K562 (cell line): Measurements from ENCODE around the gene CLEC4F. TPM values are rescaled to one million over a fixed set of nuclear protein-coding genes. Genes with fewer than 3 reads are reported as not detected.
A peak's percentile ranks its signal among the peaks of the same experiment; 100 is the strongest.

Source experiments
- CBFA2T3 ChIP-seq: fragments of 450-650 bp; IDR thresholded peaks from 2 replicates; pipeline ENCODE4 v1.6.1; 2017
- CTBP1 ChIP-seq: fragments of 450-650 bp; IDR thresholded peaks from 2 replicates; pipeline ENCODE4 v1.6.1; 2016; ENCODE audit warnings: borderline replicate concordance
- GATAD2B ChIP-seq: fragments of 450-650 bp; IDR thresholded peaks from 2 replicates; pipeline ENCODE4 v1.6.1; 2017; ENCODE audit warnings: mild to moderate bottlenecking, borderline replicate concordance
- HDAC2 ChIP-seq: fragments of 450-650 bp; IDR thresholded peaks from 2 replicates; pipeline ENCODE4 v1.6.1; 2016; ENCODE audit warnings: mild to moderate bottlenecking
- HMBOX1 ChIP-seq: sonication (generic); IDR thresholded peaks from 2 replicates; pipeline ENCODE4 v1.6.1; 2016
- NEUROD1 ChIP-seq: fragments of 150-350 bp; IDR thresholded peaks from 2 replicates; pipeline ENCODE4 v1.6.1; 2014; ENCODE audit warnings: borderline replicate concordance, low read length, low read depth; ENCODE audit not compliant: partially characterized antibody
- PRPF4 ChIP-seq: fragments of 200-400 bp; formaldehyde crosslinking; IDR thresholded peaks from one replicate; pipeline ENCODE4 v1.6.1; 2017; ENCODE audit warnings: low read length, low read depth, mild to moderate bottlenecking; ENCODE audit not compliant: insufficient read depth, poor library complexity, severe bottlenecking
- PTBP1 ChIP-seq: fragments of 200-400 bp; formaldehyde crosslinking; IDR thresholded peaks from 2 replicates; pipeline ENCODE4 v1.6.1; 2017; ENCODE audit warnings: low read depth, low read length
- REST ChIP-seq, 2 experiments: fragments of 450-650 bp; formaldehyde crosslinking in 1 of 2; IDR thresholded peaks; 2 replicates each; pipeline versions ENCODE4 v1.4.0 to v1.6.1; 2014 to 2020; ENCODE audit warnings: mild to moderate bottlenecking in 2 of 2, borderline replicate concordance in 1 of 2, low read depth in 1 of 2
- SOX6 ChIP-seq: fragments of 450-650 bp; IDR thresholded peaks from 2 replicates; pipeline ENCODE4 v1.6.1; 2014; ENCODE audit warnings: mild to moderate bottlenecking
- TEAD4 ChIP-seq, 2 experiments: sonication (generic) in 1 of 2; formaldehyde crosslinking in 1 of 2; IDR thresholded peaks; 2 replicates each; pipeline versions ENCODE4 v1.6.1 to v1.8.0; 2012 to 2022; ENCODE audit warnings: borderline replicate concordance in 1 of 2, inconsistent platforms in 1 of 2, low read length in 1 of 2, mild to moderate bottlenecking in 1 of 2, missing genetic modification reagents in 1 of 2
- ZNF165 ChIP-seq: fragments of 250-450 bp; sonication (Bioruptor Pico); IDR thresholded peaks from 2 replicates; pipeline ENCODE4 v1.4.0; 2020; ENCODE audit warnings: borderline replicate concordance
- polyA plus RNA-seq, 8 experiments: library from polyadenylated mRNA; depleted of rRNA in 4 of 8; stranded (reverse) in 5 of 8; unstranded in 3 of 8; fragments of >200 nt; fragmentation: Nextera tagmentation in 2 of 8; fragmentation: Illumina TruSeq in 1 of 8; extraction: Ambion mirVana in 2 of 8; extraction: Trizol in 1 of 8; gene quantifications; 2 replicates each; pipeline versions ENCODE4 v1.2.1 to v1.2.3, GENCODE V29; 2011 to 2014; ENCODE audit warnings: inconsistent platforms in 1 of 8, missing spikeins in 1 of 8
- total RNA-seq, 7 experiments: library from RNA; depleted of rRNA in 6 of 7; stranded (reverse); fragments of >200 nt in 6 of 7; fragmentation: Illumina TruSeq in 2 of 7; extraction: Trizol in 2 of 7; gene quantifications; 2 replicates each; pipeline versions ENCODE4 v1.2.1 to v1.2.3, GENCODE V29; 2011 to 2021; ENCODE audit warnings: low replicate concordance in 1 of 7
- TF ChIP-seq, protein P1 (sequence below): fragments of 450-650 bp; IDR thresholded peaks from 2 replicates; pipeline ENCODE4 v1.6.1; 2018; ENCODE audit warnings: mild to moderate bottlenecking, low read depth; ENCODE audit not compliant: partially characterized antibody
- TF ChIP-seq, protein P2 (sequence below): IDR thresholded peaks from 2 replicates; pipeline ENCODE4 v1.6.1; 2012; ENCODE audit warnings: low read depth, low read length, improper control_type of control experiment, borderline replicate concordance

CLEC4F gene
- total and polyA plus RNA-seq, 9 of the 15 experiments (the other 6 are each of a cell fraction or from before 2014, with no cell fraction given): not detected

DNA sequence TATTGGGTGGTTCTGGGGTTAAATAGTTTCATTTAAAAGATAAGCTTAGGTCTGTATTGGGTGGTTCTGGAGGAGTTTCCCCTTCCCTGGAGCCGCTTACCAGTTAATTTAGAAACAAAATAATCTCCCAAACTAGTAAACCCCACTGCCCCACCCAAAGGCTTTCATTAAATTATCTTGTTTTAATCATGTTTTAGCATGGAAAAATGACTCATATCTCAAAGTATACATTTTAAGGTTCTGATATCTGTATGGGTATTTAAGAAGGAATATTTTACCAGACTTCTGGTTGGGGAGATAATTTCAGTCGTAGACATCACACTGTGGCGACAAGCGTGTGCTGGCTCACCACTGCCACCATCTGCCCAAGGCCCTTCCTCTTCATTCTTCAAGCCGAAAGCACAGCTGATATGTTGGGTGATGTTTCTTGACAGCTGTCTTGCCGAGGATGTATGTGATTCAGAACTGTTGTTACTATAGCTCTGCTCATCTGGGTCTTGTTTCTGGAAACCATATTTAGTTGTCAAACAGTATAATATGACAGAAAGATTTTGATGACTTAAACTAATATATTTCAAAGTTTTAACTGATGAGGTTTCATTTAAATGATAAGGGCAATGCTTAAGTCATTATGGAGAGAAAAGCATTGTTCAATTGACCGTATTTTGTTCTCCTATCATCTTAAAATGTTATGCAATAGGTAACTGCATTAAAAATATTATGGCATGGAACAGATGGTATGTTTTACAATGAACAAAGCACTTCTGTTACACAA lies 35.1 kb downstream of the CLEC4F start (continued):
- TF ChIP-seq TEAD4 (IDR thresholded peaks at IDR 0.05; ENCODE audit: low read length) (peak; percentile 64), TEAD4 (CRISPR knock-in tag; IDR thresholded peaks at IDR 0.05; ENCODE audit: borderline replicate concordance) (no peak), ZNF165 (CRISPR knock-in tag) (no peak), HDAC2 (peak; percentile 19; the same call in 1 of the 2 replicates), CBFA2T3 (peak; percentile 77), GATAD2B (peak; percentile 79; the same call in 1 of the 2 replicates), NEUROD1 (no peak), PTBP1 (no peak), HMBOX1 (peak; percentile 74), CTBP1 (peak; percentile 31; the same call in 1 of the 2 replicates), REST (IDR thresholded peaks at IDR 0.05; ENCODE audit: borderline replicate concordance) (peak; percentile 84), REST (CRISPR knock-in tag; IDR thresholded peaks at IDR 0.05; ENCODE audit: low read depth) (no peak), SOX6 (peak; percentile 22; the same call in 1 of the 2 replicates), PRPF4 (no peak)
- TF ChIP-seq, protein P1, sequence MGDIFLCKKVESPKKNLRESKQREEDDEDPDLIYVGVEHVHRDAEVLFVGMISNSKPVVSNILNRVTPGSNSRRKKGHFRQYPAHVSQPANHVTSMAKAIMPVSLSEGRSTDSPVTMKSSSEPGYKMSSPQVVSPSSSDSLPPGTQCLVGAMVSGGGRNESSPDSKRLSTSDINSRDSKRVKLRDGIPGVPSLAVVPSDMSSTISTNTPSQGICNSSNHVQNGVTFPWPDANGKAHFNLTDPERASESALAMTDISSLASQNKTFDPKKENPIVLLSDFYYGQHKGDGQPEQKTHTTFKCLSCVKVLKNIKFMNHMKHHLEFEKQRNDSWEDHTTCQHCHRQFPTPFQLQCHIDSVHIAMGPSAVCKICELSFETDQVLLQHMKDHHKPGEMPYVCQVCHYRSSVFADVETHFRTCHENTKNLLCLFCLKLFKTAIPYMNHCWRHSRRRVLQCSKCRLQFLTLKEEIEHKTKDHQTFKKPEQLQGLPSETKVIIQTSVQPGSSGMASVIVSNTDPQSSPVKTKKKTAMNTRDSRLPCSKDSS: no peak
- TF ChIP-seq, protein P2, sequence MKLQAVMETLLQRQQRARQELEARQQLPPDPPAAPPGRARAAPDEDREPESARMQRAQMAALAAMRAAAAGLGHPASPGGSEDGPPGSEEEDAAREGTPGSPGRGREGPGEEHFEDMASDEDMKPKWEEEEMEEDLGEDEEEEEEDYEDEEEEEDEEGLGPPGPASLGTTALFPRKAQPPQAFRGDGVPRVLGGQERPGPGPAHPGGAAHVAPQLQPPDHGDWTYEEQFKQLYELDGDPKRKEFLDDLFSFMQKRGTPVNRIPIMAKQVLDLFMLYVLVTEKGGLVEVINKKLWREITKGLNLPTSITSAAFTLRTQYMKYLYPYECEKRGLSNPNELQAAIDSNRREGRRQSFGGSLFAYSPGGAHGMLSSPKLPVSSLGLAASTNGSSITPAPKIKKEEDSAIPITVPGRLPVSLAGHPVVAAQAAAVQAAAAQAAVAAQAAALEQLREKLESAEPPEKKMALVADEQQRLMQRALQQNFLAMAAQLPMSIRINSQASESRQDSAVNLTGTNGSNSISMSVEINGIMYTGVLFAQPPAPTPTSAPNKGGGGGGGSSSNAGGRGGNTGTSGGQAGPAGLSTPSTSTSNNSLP: peak; percentile 68; the same call in 1 of the 2 replicates
